K562 (cell line): ENCODE measurements around the gene ATP2B1. TPM values are rescaled to one million over a fixed set of nuclear protein-coding genes. Genes with fewer than 3 reads are reported as not detected.
A peak's percentile ranks its signal among the peaks of the same experiment; 100 is the strongest.

Experiments used
- ATAC-seq: fragments of 200-7000 bp; cut with Tn5 transposase; 3 replicates; pipeline ENCODE4 v1.9.1; 2020; ENCODE audit warnings: moderate library complexity
- BruUV-seq: library from RNA; stranded (reverse); fragments of 400-500 nt; replicated peaks from 2 replicates; lab custom pipeline; 2021; lab: Mats Ljungman, UMichigan
- CTCF ChIA-PET: fragments of 300-600 bp; formaldehyde crosslinking; extraction: SDS; loops from one replicate; lab custom pipeline; 2021; ENCODE audit warnings: low intra/inter-chr PET ratio; lab: Yijun Ruan, JAX
- POLR2A ChIA-PET: fragments of 300-600, 350-650 bp; sonication (Branson Sonifier 250); formaldehyde crosslinking; extraction: SDS; loops from one replicate; lab custom pipeline; 2021; ENCODE audit warnings: antibody characterized with exemption, inconsistent platforms; lab: Yijun Ruan, JAX
- DNase-seq, 4 experiments: peaks; one replicate each; pipeline versions ENCODE4 v3.0.0 to v3.0.0-alpha.2; 2011 to 2018; ENCODE audit warnings: low spot score in 3 of 4, mixed read lengths in 3 of 4; ENCODE audit errors: extremely low read depth in 1 of 4
- FAIRE-seq: peaks from 2 replicates; lab custom pipeline; 2011; peaks lifted over from hg19 to GRCh38; lab: Jason Lieb, UNC
- H2AFZ ChIP-seq: 2 replicates; pipeline ENCODE4 v1.6.0; 2011; ENCODE audit warnings: low read depth, low read length, control low read depth, inconsistent platforms
- H3K27ac ChIP-seq: fragments of 200-600 bp; 3 replicates; pipeline ENCODE4 v1.8.0; 2011; ENCODE audit warnings: low read depth, mild to moderate bottlenecking, control low read depth, inconsistent platforms, low read length, moderate library complexity, mixed read lengths; ENCODE audit errors: extremely low read depth
- H3K27me3 ChIP-seq, 2 experiments: fragments of 300-600 bp in 1 of 2; 2 replicates in 1 of 2; 3 replicates in 1 of 2; pipeline versions ENCODE4 v1.6.0 to v1.8.0; 2011; ENCODE audit warnings: inconsistent platforms in 2 of 2, low read length in 2 of 2, mild to moderate bottlenecking in 1 of 2, mixed read lengths in 1 of 2, moderate library complexity in 1 of 2; ENCODE audit not compliant: control insufficient read depth in 2 of 2, insufficient read depth in 2 of 2
- H3K36me3 ChIP-seq: fragments of 300-600 bp; 3 replicates; pipeline ENCODE4 v1.8.0; 2011; ENCODE audit warnings: mild to moderate bottlenecking, low read length, inconsistent platforms; ENCODE audit not compliant: control insufficient read depth, insufficient read depth
- H3K4me1 ChIP-seq, 2 experiments: fragments of 200-600 bp in 1 of 2; replicated peaks in 1 of 2; 2 replicates in 1 of 2; 3 replicates in 1 of 2; pipeline versions ENCODE4 v1.5.1 to v1.8.0; 2011; ENCODE audit warnings: inconsistent platforms in 2 of 2, low read length in 2 of 2, mild to moderate bottlenecking in 1 of 2, mixed read lengths in 1 of 2, moderate library complexity in 1 of 2; ENCODE audit not compliant: control insufficient read depth in 2 of 2, insufficient read depth in 2 of 2
- H3K4me2 ChIP-seq: 2 replicates; pipeline ENCODE4 v1.6.1; 2011; ENCODE audit warnings: low read length, control low read depth, inconsistent platforms, mixed read lengths; ENCODE audit not compliant: insufficient read depth
- H3K4me3 ChIP-seq: fragments of 200-600 bp; sonication (generic), shearing (Covaris generic); 2 replicates; pipeline ENCODE4 v1.5.1; 2016; ENCODE audit warnings: control low read depth, inconsistent platforms
- H3K79me2 ChIP-seq: fragments of 200-600 bp; 3 replicates; pipeline ENCODE4 v1.8.0; 2011; ENCODE audit warnings: low read length, inconsistent platforms; ENCODE audit not compliant: control insufficient read depth, insufficient read depth
- H3K9ac ChIP-seq, 2 experiments: 2 replicates each; pipeline versions ENCODE4 v1.6.0 to v1.6.1; 2011; ENCODE audit warnings: low read depth in 2 of 2, low read length in 2 of 2, control low read depth in 1 of 2, inconsistent platforms in 1 of 2, mild to moderate bottlenecking in 1 of 2, mixed read lengths in 1 of 2; ENCODE audit not compliant: insufficient read depth in 1 of 2
- H3K9me1 ChIP-seq: one replicate; pipeline ENCODE4 v1.6.0; 2011; ENCODE audit warnings: inconsistent platforms, mild to moderate bottlenecking, low read length, moderate library complexity; ENCODE audit not compliant: control insufficient read depth, insufficient read depth
- H3K9me3 ChIP-seq: replicated peaks from 2 replicates; pipeline ENCODE4 v1.5.1; 2011; ENCODE audit warnings: low read depth, low read length, inconsistent platforms; ENCODE audit not compliant: control insufficient read depth, insufficient read depth
- H4K20me1 ChIP-seq: replicated peaks from 2 replicates; pipeline ENCODE4 v1.6.1; 2011; ENCODE audit warnings: low read length, inconsistent platforms, mixed read lengths; ENCODE audit not compliant: control insufficient read depth, insufficient read depth
- C11orf30 ChIP-seq: fragments of 450-650 bp; IDR thresholded peaks from 2 replicates; pipeline ENCODE4 v1.6.1; 2016; ENCODE audit warnings: low read depth, mild to moderate bottlenecking
- FUS ChIP-seq: fragments of 200-400 bp; formaldehyde crosslinking; optimal IDR thresholded peaks from 2 replicates; pipeline ENCODE3; 2017; ENCODE audit warnings: low read depth, low read length
- KLF6 ChIP-seq: fragments of 250-450 bp; sonication (Bioruptor Pico); IDR thresholded peaks from 2 replicates; pipeline ENCODE4 v1.4.0; 2020; ENCODE audit warnings: mild to moderate bottlenecking, moderate library complexity, borderline replicate concordance
- RBM15 ChIP-seq: fragments of 200-400 bp; formaldehyde crosslinking; IDR thresholded peaks from 2 replicates; pipeline ENCODE4 v1.6.1; 2018; ENCODE audit warnings: mild to moderate bottlenecking, low read length, moderate library complexity; ENCODE audit not compliant: insufficient read depth
- TAL1 ChIP-seq: fragments of 450-650 bp; IDR thresholded peaks from 2 replicates; pipeline ENCODE4 v1.6.1; 2016; ENCODE audit warnings: mild to moderate bottlenecking
- ZNF133 ChIP-seq: fragments of 250-450 bp; sonication (Bioruptor Pico); IDR thresholded peaks from 2 replicates; pipeline ENCODE4 v1.4.0; 2020; ENCODE audit warnings: mild to moderate bottlenecking
- ZNF165 ChIP-seq: fragments of 250-450 bp; sonication (Bioruptor Pico); IDR thresholded peaks from 2 replicates; pipeline ENCODE4 v1.4.0; 2020; ENCODE audit warnings: borderline replicate concordance
- ZNF212 ChIP-seq: fragments of 450-650 bp; formaldehyde crosslinking; IDR thresholded peaks from 2 replicates; pipeline ENCODE4 v1.4.0; 2020; ENCODE audit warnings: mild to moderate bottlenecking
- ZNF253 ChIP-seq: fragments of 250-450 bp; sonication (Bioruptor Pico); conservative IDR thresholded peaks from 2 replicates; pipeline ENCODE4 v1.6.1; 2021; ENCODE audit warnings: mild to moderate bottlenecking
- WGBS: fragments of 100-300 bp; shearing (Covaris generic); methylation state at CpG from one replicate; pipeline ENCODE4 v1.1.6; 2016; ENCODE audit warnings: low coverage, mixed read lengths; ENCODE audit not compliant: insufficient coverage; ENCODE audit errors: missing lambda C conversion rate; 5-methylcytosine and 5-hydroxymethylcytosine counted together
- in situ Hi-C: fragments of 300-500 bp; cut with MboI; formaldehyde crosslinking; loops from 4 replicates; pipeline ENCODE4 v1.15.0; 2018; ENCODE audit warnings: inconsistent platforms, mixed read lengths
- intact Hi-C: fragments of 100-400 bp; cut with micrococcal nuclease; formaldehyde crosslinking; loops from 2 replicates; pipeline ENCODE4 v1.14.2; 2022
- polyA plus RNA-seq, 8 experiments: library from polyadenylated mRNA; depleted of rRNA in 4 of 8; stranded (reverse) in 5 of 8; unstranded in 3 of 8; fragments of >200 nt; fragmentation: Nextera tagmentation in 2 of 8; fragmentation: Illumina TruSeq in 1 of 8; extraction: Ambion mirVana in 2 of 8; extraction: Trizol in 1 of 8; gene quantifications; 2 replicates each; pipeline versions ENCODE4 v1.2.1 to v1.2.3, GENCODE V29; 2011 to 2014; ENCODE audit warnings: inconsistent platforms in 1 of 8, missing spikeins in 1 of 8
- total RNA-seq, 7 experiments: library from RNA; depleted of rRNA in 6 of 7; stranded (reverse); fragments of >200 nt in 6 of 7; fragmentation: Illumina TruSeq in 2 of 7; extraction: Trizol in 2 of 7; gene quantifications; 2 replicates each; pipeline versions ENCODE4 v1.2.1 to v1.2.3, GENCODE V29; 2011 to 2021; ENCODE audit warnings: low replicate concordance in 1 of 7
- TF ChIP-seq, protein P1 (sequence below): sonication (generic); formaldehyde crosslinking; IDR thresholded peaks from 2 replicates; pipeline ENCODE4 v1.8.0; 2022; ENCODE audit warnings: missing genetic modification reagents, mild to moderate bottlenecking, borderline replicate concordance
- TF ChIP-seq, protein P2 (sequence below): sonication (generic); formaldehyde crosslinking; IDR thresholded peaks from 2 replicates; pipeline ENCODE4 v1.8.0; 2023; ENCODE audit warnings: mild to moderate bottlenecking, missing genetic modification reagents
- TF ChIP-seq, protein P3 (sequence below): fragments of 250-450 bp; sonication (Bioruptor Pico); IDR thresholded peaks from 2 replicates; pipeline ENCODE4 v1.5.0; 2021
- TF ChIP-seq, protein P4 (sequence below): fragments of 250-450 bp; sonication (Bioruptor Pico); IDR thresholded peaks from 2 replicates; pipeline ENCODE4 v1.5.1; 2021; ENCODE audit warnings: mild to moderate bottlenecking

Gene ATP2B1
- total and polyA plus RNA-seq, 9 of the 15 experiments (the other 6 are each of a cell fraction or from before 2014, with no cell fraction given), result 8.6 to 39.0 (median 27.8) TPM

DNA sequence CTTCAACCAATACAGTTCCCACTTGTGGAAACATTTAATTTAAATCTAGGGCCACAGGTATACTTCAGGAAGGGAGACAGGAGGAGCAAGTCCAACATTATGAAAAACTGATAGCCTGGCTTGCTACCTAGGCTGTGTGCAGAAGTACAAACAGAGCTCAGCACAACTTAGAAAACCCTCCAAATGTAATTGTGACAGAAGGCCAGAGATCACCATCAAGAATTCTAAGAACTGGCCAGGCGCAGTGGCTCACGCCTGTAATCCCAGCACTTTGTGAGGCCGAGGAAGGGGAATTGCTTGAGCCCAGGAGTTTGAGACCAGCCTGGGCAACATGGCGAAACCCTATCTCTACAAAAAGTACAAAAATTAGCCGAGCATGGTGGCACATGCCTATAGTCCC is 14.1 kb downstream of the ATP2B1 start:
- ATAC-seq (peak; percentile 64), FAIRE-seq (peak; percentile 67), DNase-seq (peak in 1 of 4 experiments; percentile 54)
- ChIA-PET POLR2A (interaction anchor here (0.8 to 3.1 kb wide), 2 partner anchors 8 to 11 kb away, joined by 3 to 18 read pairs; no protein-coding TSS in a partner anchor), CTCF (no interaction called here)
- BruUV-seq, result no TSS peak
- peaks cover 100% of the 10 kb centered on the region for H3K79me2 ChIP-seq
- no peaks in the 10 kb centered on the region for H3K9me3 ChIP-seq
- TF ChIP-seq, protein P1, sequence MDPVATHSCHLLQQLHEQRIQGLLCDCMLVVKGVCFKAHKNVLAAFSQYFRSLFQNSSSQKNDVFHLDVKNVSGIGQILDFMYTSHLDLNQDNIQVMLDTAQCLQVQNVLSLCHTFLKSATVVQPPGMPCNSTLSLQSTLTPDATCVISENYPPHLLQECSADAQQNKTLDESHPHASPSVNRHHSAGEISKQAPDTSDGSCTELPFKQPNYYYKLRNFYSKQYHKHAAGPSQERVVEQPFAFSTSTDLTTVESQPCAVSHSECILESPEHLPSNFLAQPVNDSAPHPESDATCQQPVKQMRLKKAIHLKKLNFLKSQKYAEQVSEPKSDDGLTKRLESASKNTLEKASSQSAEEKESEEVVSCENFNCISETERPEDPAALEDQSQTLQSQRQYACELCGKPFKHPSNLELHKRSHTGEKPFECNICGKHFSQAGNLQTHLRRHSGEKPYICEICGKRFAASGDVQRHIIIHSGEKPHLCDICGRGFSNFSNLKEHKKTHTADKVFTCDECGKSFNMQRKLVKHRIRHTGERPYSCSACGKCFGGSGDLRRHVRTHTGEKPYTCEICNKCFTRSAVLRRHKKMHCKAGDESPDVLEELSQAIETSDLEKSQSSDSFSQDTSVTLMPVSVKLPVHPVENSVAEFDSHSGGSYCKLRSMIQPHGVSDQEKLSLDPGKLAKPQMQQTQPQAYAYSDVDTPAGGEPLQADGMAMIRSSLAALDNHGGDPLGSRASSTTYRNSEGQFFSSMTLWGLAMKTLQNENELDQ (CRISPR knock-in tag), result no peak
- TF ChIP-seq RBM15, result no peak
- TF ChIP-seq FUS, result no peak
- no peak for TF ChIP-seq ZNF165
- no peak for TF ChIP-seq ZNF212
- TF ChIP-seq ZNF133, result no peak
- TF ChIP-seq C11orf30, result no peak
- TF ChIP-seq, protein P2, sequence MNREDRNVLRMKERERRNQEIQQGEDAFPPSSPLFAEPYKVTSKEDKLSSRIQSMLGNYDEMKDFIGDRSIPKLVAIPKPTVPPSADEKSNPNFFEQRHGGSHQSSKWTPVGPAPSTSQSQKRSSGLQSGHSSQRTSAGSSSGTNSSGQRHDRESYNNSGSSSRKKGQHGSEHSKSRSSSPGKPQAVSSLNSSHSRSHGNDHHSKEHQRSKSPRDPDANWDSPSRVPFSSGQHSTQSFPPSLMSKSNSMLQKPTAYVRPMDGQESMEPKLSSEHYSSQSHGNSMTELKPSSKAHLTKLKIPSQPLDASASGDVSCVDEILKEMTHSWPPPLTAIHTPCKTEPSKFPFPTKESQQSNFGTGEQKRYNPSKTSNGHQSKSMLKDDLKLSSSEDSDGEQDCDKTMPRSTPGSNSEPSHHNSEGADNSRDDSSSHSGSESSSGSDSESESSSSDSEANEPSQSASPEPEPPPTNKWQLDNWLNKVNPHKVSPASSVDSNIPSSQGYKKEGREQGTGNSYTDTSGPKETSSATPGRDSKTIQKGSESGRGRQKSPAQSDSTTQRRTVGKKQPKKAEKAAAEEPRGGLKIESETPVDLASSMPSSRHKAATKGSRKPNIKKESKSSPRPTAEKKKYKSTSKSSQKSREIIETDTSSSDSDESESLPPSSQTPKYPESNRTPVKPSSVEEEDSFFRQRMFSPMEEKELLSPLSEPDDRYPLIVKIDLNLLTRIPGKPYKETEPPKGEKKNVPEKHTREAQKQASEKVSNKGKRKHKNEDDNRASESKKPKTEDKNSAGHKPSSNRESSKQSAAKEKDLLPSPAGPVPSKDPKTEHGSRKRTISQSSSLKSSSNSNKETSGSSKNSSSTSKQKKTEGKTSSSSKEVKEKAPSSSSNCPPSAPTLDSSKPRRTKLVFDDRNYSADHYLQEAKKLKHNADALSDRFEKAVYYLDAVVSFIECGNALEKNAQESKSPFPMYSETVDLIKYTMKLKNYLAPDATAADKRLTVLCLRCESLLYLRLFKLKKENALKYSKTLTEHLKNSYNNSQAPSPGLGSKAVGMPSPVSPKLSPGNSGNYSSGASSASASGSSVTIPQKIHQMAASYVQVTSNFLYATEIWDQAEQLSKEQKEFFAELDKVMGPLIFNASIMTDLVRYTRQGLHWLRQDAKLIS (CRISPR knock-in tag), result no peak
- TF ChIP-seq, protein P3, sequence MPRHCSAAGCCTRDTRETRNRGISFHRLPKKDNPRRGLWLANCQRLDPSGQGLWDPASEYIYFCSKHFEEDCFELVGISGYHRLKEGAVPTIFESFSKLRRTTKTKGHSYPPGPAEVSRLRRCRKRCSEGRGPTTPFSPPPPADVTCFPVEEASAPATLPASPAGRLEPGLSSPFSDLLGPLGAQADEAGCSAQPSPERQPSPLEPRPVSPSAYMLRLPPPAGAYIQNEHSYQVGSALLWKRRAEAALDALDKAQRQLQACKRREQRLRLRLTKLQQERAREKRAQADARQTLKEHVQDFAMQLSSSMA (CRISPR knock-in tag), result no peak
- TF ChIP-seq ZNF253 (CRISPR knock-in tag), result no peak
- TF ChIP-seq TAL1, result no peak
- TF ChIP-seq, protein P4, sequence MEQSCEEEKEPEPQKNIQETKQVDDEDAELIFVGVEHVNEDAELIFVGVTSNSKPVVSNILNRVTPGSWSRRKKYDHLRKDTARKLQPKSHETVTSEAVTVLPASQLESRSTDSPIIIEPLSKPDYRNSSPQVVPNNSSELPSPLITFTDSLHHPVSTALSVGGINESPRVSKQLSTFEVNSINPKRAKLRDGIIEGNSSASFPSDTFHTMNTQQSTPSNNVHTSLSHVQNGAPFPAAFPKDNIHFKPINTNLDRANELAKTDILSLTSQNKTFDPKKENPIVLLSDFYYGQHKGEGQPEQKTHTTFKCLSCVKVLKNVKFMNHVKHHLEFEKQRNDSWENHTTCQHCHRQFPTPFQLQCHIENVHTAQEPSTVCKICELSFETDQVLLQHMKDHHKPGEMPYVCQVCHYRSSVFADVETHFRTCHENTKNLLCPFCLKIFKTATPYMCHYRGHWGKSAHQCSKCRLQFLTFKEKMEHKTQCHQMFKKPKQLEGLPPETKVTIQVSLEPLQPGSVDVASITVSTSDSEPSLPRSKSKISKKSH (CRISPR knock-in tag), result no peak
- no peak for TF ChIP-seq KLF6 (CRISPR knock-in tag)
- in situ Hi-C loops, result no loop called here
- H3K4me3 ChIP-seq, result no peak overlapping the region
- no peaks in the 10 kb centered on the region for H3K9me1 ChIP-seq
- 0 out of 2 replicates have a peak, but pooled peaks cover 5% of the 10 kb centered on the region for H4K20me1 ChIP-seq
- H3K4me1 ChIP-seq, result peaks cover 0 to 21% of the 10 kb centered on the region in 2 experiments; a peak in 3 of 5 replicates
- intact Hi-C loops, result loop anchor here (5.0 to 10.0 kb wide), 2 partner anchors 77 to 220 kb away; no protein-coding TSS in a partner anchor
- no peaks in the 10 kb centered on the region for H3K36me3 ChIP-seq
- WGBS, result 5% methylated on average over 5 of the region's 5 CpGs
- no peak overlapping the region; the same call in 1 of the 2 replicates for H2AFZ ChIP-seq
- H3K27ac ChIP-seq, result peak overlapping the region; percentile 30; the same call in 1 of the 3 replicates
- H3K9ac ChIP-seq, result peak overlapping the region; percentile 4 to 67; a peak in 2 of 4 replicates
- no peaks in the 10 kb centered on the region for H3K27me3 ChIP-seq
- peak overlapping the region; percentile 30; the same call in 1 of the 2 replicates for H3K4me2 ChIP-seq
